ENCODE data around the gene ST3GAL3.

ST3GAL3 gene

DNA sequence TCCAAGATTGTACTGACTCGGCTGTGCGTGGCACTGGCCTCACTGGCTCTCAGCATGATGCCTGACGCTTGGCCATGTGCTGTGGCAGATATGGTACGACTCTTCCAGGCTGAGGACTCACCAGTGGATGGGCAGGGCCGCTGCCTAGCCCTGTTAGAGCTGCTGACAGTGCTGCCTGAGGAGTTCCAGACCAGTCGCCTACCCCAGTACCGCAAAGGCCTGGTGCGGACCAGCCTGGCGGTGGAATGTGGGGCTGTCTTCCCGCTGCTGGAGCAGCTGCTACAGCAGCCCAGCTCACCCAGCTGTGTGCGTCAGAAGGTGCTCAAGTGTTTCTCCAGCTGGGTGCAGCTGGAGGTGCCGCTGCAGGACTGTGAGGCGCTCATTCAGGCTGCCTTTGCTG is 242.3 kb downstream of the ST3GAL3 start:
- Histone ChIP-seq H3K9me3 (ENCODE audit: control insufficient read depth, insufficient read depth, low read depth, low read length) (no peaks in the 10 kb centered on the region), H3K36me3 (ENCODE audit: control insufficient read depth in 2 of 2, insufficient read depth in 1 of 2, low read length in 2 of 2) (peaks cover 0 to 38% of the 10 kb centered on the region in 2 experiments; a peak in 1 of 3 replicates), H3K4me3 (ENCODE audit: low read depth, low read length) (no peak overlapping the region), H3K27ac (ENCODE audit: extremely low read depth, low read depth, low read length) (no peak overlapping the region), H3K4me1 (ENCODE audit: control insufficient read depth, insufficient read depth, low read length) (peaks cover 11% of the 10 kb centered on the region)
- CTCF ChIA-PET, result no interaction called here
- no peak for TF ChIP-seq FEZF1 (tag by site-specific recombination; IDR thresholded peaks at IDR 0.05)
- peak; percentile 68 for TF ChIP-seq ZNF600 (tag by site-specific recombination; IDR thresholded peaks at IDR 0.05)
- POLR2A ChIA-PET, result interaction anchor here (0.9 kb wide), 1 partner anchor 21 kb away, joined by 3 read pairs; no protein-coding TSS in a partner anchor

DNA sequence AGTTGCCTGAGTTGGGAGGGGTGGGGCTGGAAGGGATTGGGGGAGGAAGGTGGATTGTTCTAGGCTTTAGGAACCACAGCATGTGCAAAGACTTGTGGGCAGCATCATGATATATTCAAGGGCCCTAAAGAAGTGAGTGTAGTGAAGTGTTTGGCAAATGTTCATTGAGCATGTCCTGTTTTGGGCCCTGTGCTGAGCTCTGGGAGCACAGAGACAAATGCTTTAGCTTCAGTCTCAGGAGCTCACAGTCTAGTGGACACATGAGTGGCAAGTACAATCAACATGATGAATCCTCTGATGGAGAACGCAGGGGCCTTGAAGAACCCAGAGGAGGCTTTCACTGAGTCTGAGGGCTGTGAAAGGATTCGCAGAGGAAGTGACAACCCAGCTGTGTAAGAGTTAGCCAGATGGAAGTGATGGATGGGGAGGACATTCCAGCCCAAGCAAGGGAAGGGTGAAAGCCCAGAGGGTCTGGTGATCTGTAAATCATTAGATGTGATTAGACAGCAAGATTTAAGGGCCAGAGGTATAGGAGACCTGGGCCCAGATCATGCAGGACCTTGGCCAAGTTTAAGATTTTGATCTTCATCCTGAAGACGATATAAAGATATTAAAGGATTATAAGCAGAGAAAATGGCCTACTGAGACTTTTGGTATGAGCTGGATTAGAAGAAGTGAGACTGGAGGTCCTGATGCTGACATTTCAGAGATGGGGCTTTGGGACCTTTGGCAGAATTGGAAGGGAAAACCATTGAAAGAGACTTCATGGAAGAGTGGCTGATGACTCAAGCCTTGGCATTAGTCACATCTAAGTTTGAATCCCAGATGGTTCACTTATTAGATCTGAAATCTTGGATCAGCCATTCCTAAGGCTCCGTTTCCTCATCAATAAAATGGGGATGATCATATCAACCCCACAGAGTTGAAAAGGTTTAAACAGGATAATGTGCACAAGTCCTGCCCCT is 244.0 kb downstream of the ST3GAL3 start:
- peaks cover 0 to 50% of the 10 kb centered on the region in 2 experiments; a peak in 1 of 3 replicates for H3K36me3 ChIP-seq (ENCODE audit: control insufficient read depth in 2 of 2, insufficient read depth in 1 of 2, low read length in 2 of 2)
- TF ChIP-seq, protein P1, sequence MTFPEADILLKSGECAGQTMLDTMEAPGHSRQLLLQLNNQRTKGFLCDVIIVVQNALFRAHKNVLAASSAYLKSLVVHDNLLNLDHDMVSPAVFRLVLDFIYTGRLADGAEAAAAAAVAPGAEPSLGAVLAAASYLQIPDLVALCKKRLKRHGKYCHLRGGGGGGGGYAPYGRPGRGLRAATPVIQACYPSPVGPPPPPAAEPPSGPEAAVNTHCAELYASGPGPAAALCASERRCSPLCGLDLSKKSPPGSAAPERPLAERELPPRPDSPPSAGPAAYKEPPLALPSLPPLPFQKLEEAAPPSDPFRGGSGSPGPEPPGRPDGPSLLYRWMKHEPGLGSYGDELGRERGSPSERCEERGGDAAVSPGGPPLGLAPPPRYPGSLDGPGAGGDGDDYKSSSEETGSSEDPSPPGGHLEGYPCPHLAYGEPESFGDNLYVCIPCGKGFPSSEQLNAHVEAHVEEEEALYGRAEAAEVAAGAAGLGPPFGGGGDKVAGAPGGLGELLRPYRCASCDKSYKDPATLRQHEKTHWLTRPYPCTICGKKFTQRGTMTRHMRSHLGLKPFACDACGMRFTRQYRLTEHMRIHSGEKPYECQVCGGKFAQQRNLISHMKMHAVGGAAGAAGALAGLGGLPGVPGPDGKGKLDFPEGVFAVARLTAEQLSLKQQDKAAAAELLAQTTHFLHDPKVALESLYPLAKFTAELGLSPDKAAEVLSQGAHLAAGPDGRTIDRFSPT (tag by site-specific recombination; IDR thresholded peaks at IDR 0.05), result no peak
- no peak for TF ChIP-seq ZNF341 (tag by site-specific recombination; IDR thresholded peaks at IDR 0.05; ENCODE audit: low read depth)
- TF ChIP-seq SP3 (tag by site-specific recombination; IDR thresholded peaks at IDR 0.05), result no peak
- TF ChIP-seq ZBTB8A (tag by site-specific recombination; IDR thresholded peaks at IDR 0.05), result no peak
- no peak for TF ChIP-seq ZNF248 (tag by site-specific recombination; IDR thresholded peaks at IDR 0.05)
- no peak for TF ChIP-seq ZNF473 (tag by site-specific recombination; IDR thresholded peaks at IDR 0.05)
- TF ChIP-seq ZNF629 (tag by site-specific recombination; IDR thresholded peaks at IDR 0.05), result no peak
- TF ChIP-seq KLF7 (tag by site-specific recombination; IDR thresholded peaks at IDR 0.05; ENCODE audit: borderline replicate concordance), result no peak
- TF ChIP-seq ZNF843 (tag by site-specific recombination; IDR thresholded peaks at IDR 0.05), result no peak
- TF ChIP-seq ZNF335 (tag by site-specific recombination; conservative IDR thresholded peaks at IDR 0.05), result no peak
- TF ChIP-seq IKZF3 (tag by site-specific recombination; IDR thresholded peaks at IDR 0.05), result no peak
- H3K9me3 ChIP-seq (ENCODE audit: control insufficient read depth, insufficient read depth, low read depth, low read length), result no peaks in the 10 kb centered on the region
- ChIA-PET CTCF (interaction anchor here (0.6 to 1.4 kb wide), 4 partner anchors 16 to 644 kb away, joined by 3 to 4 read pairs (median 4); no protein-coding TSS in a partner anchor), POLR2A (interaction anchor here (1.6 kb wide), 1 partner anchor 23 kb away, joined by 4 read pairs; no protein-coding TSS in a partner anchor)
- no peak overlapping the region for H3K27ac ChIP-seq (ENCODE audit: extremely low read depth, low read depth, low read length)
- no peak overlapping the region for H3K4me3 ChIP-seq (ENCODE audit: low read depth, low read length)
- peaks cover 11% of the 10 kb centered on the region for H3K4me1 ChIP-seq (ENCODE audit: control insufficient read depth, insufficient read depth, low read length)

DNA sequence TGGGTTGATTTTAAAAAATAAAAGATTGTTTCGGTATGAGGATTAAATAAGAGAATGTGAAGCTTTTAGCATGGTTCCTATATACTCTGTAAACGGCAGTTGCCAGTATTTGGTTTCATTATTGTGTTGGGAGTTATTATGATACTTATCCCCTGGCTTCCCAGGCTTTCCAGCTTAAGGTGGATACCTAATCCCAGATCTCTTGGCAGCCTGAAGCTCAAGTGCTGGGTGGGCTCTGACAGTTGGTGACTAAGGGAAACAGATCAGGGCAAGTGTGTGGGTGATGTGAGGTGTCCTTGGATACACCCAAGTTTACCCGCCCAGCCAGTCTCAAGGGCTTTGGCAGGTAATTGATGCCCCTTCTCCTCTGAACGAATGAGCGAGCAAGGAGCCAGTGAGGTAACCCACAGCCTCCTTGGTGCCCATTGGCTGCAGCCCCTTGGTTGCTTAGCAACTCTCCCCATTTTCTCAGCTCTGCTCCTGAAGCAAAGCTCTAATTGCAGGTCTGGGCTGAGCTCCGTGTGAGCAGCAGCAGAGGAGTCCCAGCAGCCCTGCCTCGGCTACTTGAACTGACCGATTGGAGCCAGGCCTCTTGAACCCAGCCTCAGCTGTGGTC is 245.5 kb downstream of the ST3GAL3 start:
- ChIA-PET POLR2A (interaction anchor here (0.7 to 1.4 kb wide), 2 partner anchors 20 to 303 kb away, joined by 3 read pairs; partner anchors contain the start of gene KDM4A), CTCF (interaction anchor here (0.6 to 1.4 kb wide), 5 partner anchors 17 to 1000 kb away, joined by 3 to 5 read pairs (median 3); no protein-coding TSS in a partner anchor)
- Histone ChIP-seq H3K4me1 (ENCODE audit: control insufficient read depth, insufficient read depth, low read length) (peaks cover 9% of the 10 kb centered on the region), H3K36me3 (ENCODE audit: control insufficient read depth in 2 of 2, insufficient read depth in 1 of 2, low read length in 2 of 2) (peaks cover 0 to 65% of the 10 kb centered on the region in 2 experiments; a peak in 1 of 3 replicates), H3K4me3 (ENCODE audit: low read depth, low read length) (no peak overlapping the region), H3K27ac (ENCODE audit: extremely low read depth, low read depth, low read length) (no peak overlapping the region), H3K9me3 (ENCODE audit: control insufficient read depth, insufficient read depth, low read depth, low read length) (no peaks in the 10 kb centered on the region)
- TF ChIP-seq ZBTB21 (tag by site-specific recombination; IDR thresholded peaks at IDR 0.05), result no peak
- no peak for TF ChIP-seq ZNF214 (tag by site-specific recombination; IDR thresholded peaks at IDR 0.05; ENCODE audit: borderline replicate concordance)
- TF ChIP-seq, protein P2, sequence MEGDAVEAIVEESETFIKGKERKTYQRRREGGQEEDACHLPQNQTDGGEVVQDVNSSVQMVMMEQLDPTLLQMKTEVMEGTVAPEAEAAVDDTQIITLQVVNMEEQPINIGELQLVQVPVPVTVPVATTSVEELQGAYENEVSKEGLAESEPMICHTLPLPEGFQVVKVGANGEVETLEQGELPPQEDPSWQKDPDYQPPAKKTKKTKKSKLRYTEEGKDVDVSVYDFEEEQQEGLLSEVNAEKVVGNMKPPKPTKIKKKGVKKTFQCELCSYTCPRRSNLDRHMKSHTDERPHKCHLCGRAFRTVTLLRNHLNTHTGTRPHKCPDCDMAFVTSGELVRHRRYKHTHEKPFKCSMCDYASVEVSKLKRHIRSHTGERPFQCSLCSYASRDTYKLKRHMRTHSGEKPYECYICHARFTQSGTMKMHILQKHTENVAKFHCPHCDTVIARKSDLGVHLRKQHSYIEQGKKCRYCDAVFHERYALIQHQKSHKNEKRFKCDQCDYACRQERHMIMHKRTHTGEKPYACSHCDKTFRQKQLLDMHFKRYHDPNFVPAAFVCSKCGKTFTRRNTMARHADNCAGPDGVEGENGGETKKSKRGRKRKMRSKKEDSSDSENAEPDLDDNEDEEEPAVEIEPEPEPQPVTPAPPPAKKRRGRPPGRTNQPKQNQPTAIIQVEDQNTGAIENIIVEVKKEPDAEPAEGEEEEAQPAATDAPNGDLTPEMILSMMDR (tag by site-specific recombination; IDR thresholded peaks at IDR 0.05), result no peak
- 0 out of 2 replicates have a peak, but pooled peaks have one; percentile 40 for TF ChIP-seq TRIM28 (IDR thresholded peaks at IDR 0.05; ENCODE audit: borderline replicate concordance, low read length)
- TF ChIP-seq, protein P3, sequence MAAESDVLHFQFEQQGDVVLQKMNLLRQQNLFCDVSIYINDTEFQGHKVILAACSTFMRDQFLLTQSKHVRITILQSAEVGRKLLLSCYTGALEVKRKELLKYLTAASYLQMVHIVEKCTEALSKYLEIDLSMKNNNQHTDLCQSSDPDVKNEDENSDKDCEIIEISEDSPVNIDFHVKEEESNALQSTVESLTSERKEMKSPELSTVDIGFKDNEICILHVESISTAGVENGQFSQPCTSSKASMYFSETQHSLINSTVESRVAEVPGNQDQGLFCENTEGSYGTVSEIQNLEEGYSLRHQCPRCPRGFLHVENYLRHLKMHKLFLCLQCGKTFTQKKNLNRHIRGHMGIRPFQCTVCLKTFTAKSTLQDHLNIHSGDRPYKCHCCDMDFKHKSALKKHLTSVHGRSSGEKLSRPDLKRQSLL (tag by site-specific recombination; IDR thresholded peaks at IDR 0.05), result no peak
- no peak for TF ChIP-seq ZFP69B (tag by site-specific recombination; IDR thresholded peaks at IDR 0.05)
- no peak for TF ChIP-seq ZNF169 (tag by site-specific recombination; IDR thresholded peaks at IDR 0.05)
- TF ChIP-seq, protein P4, sequence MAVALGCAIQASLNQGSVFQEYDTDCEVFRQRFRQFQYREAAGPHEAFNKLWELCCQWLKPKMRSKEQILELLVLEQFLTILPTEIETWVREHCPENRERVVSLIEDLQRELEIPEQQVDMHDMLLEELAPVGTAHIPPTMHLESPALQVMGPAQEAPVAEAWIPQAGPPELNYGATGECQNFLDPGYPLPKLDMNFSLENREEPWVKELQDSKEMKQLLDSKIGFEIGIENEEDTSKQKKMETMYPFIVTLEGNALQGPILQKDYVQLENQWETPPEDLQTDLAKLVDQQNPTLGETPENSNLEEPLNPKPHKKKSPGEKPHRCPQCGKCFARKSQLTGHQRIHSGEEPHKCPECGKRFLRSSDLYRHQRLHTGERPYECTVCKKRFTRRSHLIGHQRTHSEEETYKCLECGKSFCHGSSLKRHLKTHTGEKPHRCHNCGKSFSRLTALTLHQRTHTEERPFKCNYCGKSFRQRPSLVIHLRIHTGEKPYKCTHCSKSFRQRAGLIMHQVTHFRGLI (tag by site-specific recombination; IDR thresholded peaks at IDR 0.05), result no peak
- no peak for TF ChIP-seq ZNF292 (tag by site-specific recombination; IDR thresholded peaks at IDR 0.05; ENCODE audit: borderline replicate concordance, low read depth)
- TF ChIP-seq SP7 (tag by site-specific recombination; IDR thresholded peaks at IDR 0.05), result peak; percentile 69
